Activated T-cell treated with anti-CD3 and anti-CD28 coated beads for 1 hour (primary cell): ENCODE results near the gene TRPV5.

Source experiments
- DNase-seq: peaks from one replicate; pipeline ENCODE4 v3.0.0-alpha.2; 2020; ENCODE audit warnings: low read depth

The TRPV5 gene

DNA sequence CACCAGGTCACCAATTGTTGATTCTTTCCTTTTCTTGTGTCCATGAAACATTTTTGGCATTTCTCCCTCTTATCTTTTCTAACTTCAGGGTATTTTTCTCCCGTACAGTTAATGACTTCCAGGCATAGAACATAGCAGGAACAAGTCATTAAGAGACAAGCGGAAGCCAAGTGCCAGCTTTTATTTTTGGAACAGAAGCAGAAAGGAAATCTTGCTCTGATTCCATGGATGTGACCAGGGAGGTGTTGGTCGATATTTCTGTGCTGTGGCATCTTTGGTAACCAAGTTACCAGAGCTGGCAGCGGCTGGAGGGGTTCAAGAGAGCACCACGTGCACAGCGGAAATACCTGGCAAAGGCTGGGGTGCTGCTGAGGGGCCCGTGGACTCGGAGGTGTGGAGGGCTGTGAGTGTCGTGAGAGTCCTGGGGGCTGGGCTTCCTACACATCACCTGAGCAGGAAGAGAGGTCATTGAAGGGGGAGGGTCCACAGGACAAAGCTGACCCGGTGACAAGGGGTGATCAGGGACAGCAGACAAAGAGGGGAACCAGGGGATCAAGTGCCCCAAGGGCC lies 7.5 kb upstream of the TRPV5 start:
- DNase-seq, result no peak

DNA sequence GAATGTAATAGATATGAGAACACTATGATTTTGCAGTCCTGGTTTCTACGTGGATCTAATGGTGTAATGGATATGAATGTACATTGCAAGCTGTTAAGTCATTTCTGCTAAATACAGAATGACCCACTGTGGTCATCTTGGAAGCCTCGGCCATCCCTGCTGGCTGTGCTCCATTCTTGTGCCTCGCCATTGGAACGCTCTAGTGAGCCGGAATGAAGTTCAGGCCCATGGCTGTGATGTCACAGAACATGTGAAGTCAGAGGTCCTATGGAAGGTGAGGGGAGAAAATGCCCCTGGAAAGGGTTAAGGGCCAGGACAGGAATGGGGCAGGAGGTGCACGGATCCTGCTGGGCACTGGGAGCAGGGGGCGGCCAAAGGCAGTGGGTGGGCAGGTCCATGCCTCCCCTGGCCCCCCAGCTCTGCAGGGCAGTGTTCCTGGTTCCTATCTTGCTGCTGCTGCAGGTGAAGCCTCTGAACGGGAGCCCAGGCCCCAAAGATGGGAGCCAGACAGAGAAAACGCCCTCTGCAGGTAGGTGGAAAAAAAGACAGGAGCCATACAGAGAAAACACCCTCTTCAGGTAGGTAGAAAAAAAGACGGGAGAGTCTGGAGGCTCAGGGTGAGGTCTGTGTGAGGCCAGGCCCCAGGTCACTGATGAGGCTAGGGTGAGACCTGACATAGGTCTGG lies 5.8 kb upstream of the TRPV5 start, which contains the start of gene LLCFC1:
TSS of gene LLCFC1 (plus strand) at position 259 of the 685 bp plus-strand sequence. CDS start at position 397, 138 bp downstream.
- DNase-seq, result no peak

DNA sequence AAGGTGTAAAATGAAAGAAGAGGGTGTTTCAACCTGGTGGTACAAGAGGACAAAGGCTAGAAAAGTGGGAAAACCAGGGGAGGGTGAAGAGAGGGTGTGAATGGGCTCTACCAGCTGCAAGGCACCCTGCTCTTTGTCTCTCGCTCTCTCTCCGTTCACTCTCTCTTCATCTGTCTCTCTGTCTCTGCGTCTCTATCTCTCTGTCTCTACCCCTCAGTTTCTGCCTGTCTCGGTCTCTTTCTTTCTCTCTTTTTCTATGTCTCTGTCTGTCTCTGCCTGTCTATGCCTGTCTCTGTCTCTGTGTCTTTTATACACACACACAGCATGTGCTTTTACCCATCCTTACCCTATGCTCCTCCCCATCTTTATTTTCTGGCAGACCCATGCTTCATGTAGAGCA lies 5.1 kb upstream of the TRPV5 start:
- no peak for DNase-seq

DNA sequence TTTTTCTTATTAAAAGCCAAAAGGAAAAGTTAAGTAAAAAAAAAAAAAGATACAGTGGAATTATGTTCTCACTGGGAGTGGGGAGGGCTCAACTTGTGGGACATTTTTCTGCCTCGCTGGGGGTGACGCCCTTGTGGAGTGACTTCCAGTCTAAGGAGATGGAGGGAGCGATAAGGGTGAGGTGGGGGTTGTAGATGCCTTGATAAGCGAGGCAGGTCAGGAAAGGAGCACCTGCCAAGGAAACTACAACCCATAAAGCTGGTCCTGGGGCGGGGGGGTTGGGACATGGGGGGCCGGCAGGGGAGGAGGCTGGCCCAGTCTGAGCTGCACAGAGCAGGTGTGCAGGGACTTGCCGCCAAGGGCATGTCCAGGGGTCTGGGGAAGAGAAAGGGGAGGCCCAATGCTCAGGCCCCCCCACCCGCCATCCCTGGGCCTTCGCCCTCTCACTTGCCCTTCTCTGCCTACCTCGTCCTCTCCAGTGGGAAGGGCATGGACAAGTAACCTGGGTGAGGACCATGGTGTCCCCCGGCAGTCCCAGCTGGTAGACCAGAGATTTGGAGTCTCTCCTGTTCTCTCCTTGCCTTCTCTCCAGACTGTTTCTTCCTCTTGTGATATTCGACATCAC lies 2.5 kb upstream of the TRPV5 start:
- no peak for DNase-seq

DNA sequence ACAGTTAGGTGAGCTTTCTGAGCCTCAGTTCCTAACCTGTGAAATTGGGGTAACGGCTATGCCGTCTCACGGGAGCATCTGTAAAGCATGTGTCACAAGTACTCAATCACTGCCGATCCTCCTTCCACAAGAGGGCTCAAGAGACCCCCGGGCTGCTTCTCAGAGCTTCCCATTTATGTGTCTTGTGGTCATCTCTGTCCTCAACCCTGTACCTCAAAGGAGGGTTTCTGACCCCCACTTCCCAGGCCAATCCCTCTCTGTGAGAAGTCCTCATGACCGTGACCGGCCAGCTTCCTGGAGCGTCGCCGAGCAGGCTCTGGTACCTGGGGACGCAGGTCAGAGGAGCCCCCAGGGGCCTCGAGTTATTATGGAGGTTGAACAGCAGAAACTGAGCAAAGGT lies 510 bp upstream of the TRPV5 start:
- DNase-seq, result no peak

DNA sequence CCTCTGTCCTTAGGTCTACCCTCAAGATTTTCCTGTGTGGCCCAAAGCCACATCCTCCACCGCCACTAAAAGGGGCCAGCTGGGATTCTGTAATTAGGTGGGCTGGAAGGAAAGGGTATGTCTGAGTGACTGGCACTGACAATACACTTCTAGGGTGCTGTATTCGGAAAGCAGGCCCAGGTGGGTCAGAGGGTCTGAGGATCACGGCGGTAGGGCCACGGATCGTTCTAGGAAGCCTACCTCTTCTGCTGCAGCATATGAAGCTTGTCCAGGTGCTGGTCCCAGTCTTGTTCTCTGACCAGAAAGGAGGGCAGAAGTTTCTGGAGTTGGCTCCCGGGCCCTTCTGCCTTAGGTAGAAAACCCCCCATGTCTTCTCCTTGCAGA lies 462 bp downstream of the TRPV5 start:
- DNase-seq, result no peak

DNA sequence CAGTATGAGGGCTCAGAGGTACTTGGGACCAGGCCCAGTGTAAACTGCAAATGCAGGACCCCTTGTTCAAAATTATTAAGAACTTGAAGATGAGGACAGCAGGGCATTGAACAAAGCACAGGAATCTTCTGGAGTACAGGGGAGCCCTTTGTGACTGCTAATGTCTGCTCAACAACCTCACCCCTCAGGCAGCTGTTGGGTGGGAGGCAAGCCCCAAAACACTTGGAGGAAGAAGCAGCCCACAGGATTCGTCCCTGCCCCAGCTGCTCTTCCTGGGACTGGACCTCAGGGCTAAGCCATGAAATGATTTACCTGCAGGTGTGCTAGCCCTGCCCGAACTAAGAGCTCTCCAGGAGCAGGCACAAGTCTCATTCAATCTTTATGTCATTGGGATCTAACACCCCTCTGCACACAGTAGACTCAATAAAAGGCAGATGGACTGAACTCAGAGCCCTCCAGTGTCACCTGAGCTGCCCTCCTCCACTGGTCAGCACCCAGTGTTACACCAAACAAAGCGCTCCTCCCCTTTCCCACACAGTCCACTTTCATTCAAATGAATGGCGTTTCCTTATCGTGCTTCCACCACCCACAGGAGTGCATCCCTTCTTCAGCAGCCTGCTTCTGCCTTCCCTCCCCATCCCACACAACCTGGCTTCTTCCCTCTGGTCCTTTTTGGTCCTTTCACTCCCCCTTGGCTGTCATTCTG lies 1.0 kb downstream of the TRPV5 start:
- DNase-seq, result no peak

DNA sequence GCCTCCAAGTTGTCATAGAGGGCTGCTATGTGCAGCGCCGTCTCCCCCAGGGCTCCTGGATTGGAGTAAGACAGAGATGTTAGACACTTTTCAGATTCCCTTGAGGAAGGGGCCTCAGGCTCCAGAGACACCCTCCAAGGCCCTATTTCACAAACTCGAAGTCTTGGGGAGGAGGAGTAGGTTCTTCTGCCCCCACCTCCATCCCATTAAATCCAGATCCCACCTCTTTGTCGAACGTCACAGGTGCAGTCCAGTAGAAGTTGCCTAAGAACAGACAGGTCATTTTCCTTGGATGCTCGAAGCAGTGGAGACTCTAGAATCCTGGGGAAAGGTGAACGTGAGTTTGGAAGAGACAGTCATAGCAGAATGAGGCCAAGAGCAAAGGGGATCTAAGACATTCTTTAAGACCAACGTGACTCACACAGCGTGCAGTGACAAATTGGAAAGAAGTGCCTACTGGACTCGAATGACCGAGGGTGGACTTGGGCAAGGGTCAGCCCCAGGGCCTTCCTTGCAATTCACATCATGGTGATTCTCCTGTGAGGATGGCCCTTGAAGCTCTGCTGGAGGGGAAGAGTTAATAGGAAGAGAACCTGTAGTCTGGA lies 3.3 kb downstream of the TRPV5 start:
- no peak for DNase-seq

DNA sequence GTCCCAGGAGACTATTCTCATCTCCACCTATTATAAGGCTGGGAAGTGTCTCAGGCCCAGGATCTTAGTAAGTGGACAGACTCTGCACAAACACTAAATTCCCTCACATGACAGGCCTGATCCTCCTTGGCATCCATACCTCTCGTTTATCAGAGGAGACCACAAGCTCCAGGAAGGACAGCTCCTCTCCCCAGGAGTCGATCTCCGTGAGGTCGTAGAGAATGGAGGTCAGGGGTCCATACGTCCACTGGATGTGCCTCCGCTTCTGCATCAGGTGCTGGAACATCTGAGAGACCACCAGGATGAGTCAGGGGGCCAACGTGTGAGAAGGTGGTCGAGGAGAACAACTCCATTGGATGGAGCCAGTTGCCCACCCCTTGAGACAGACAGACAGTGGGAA lies 5.6 kb downstream of the TRPV5 start:
- DNase-seq, result no peak

DNA sequence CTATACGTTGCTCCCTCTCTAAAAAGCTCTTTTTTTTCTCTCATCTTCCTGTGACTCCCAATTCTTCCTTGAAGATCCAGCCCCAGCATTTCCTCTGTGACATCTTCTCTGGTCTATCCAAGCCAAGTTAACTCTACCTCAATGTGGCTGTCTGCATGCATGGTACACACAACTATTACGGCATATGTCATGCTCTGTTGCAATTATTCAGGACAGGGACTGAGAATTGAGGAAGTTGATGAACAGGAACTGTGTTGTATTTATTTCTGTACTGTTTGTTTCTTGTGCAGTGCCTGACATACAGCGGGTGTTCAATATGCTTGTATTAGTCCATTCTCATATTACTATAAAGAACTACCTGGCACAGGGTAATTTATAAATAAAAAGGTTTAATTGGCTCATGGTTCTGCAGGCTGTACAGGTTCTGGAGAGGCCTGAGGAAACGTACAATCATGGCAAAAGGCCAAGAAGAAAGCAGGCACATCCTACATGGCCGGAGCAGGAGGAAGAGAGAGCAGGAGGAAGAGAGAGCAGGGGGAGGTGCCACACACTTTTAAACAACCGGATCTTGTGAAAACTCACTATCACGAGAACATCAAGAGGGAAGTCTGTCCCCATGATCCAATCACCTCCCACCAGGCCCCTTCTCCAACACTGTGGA lies 6.3 kb downstream of the TRPV5 start:
- DNase-seq, result no peak

DNA sequence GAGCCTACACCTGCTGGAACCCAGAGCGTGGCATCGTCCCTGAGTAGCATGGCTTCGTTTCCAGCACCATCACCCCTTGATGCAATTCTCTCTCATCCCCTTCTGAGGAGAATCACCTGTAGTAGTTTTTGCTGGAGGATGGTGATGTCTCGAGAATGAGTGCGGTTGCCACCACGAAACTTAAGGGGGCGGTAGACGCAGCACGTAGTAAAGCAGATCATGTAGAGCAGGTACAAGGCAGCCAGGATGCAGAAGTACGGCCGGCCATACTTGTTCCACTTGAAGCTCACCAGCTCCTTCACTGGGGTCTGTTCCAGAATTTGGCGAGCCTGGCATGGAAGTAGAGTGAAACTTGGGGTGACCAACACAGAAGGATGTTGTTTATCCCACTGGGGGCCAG lies 8.1 kb downstream of the TRPV5 start:
- DNase-seq, result no peak

DNA sequence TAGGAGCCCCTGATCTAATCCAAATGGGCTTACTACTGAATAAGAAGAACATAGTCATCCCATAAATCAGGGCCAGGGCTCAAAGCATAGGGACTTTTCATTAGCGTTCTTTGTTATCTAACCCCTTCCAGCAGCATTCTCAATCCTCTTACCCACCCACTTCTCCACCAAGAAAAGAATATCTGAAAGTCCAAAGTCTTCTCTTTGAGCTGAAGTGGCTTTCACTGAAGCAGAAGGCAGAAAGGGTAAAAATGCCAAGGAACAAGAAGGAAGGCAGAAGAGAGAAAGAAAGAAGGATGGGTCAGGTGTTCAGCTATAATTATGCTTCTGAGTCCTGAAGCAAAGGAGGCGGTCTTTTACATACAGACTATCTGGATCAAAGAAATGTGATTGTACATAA lies 10.2 kb downstream of the TRPV5 start:
- DNase-seq, result no peak

DNA sequence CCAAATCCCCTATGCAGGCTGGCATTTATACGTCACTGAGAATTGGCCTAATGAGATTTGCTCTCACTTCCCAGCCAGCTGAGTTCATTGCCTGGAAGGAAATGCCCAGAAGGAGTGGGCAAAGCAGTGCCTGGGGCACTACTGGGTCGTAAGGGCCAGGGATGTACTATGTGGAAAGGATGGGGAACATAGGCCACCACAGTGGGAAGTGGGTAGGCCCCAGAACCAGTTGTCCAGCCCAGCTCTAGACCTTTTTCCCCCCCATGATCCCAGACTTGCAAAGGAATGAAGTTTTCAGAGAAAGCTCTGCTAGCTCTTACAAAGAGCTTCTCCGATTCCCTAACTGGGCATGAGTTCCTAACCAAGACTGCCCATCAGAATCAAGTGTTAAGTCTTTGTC lies 13.9 kb downstream of the TRPV5 start:
- DNase-seq, result no peak

DNA sequence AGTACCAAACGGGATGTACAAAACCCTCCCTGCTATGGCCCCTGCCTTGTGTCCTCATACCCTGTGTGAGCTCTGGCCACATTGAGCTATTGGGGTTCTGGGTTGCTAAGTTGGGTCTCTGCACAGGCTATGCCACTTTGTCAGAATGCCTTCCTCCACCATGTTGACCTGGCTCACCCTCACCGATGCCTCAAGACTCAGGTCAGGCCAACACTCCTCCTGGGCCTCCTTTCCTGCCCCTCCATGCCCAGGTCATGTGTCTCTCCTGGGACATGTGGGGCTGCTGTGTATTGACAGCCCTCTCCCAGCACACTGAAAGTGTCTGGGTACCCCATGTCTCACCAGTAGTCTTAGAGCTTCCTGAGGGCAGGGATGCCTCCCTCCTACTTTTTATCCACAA lies 14.6 kb downstream of the TRPV5 start:
- DNase-seq, result no peak

DNA sequence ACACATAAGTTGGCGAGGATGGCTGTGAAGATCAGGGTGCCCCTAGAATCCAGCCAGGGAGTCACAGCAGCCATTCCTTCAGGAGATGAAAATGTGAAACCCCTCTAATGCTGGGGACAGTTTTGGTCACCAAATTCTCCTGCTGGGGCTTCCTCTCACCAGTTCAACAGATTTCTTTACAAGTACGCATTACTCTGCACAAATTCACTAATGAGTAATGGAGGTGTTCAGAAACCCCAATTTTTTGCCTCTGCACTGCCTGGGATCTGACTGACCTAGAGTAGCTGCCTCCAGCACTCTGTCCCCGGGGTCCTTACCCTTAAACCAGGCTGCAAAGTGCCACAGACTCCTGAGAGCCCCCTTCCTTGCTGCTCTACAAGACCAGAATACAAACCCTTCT lies 16.1 kb downstream of the TRPV5 start:
- no peak for DNase-seq

DNA sequence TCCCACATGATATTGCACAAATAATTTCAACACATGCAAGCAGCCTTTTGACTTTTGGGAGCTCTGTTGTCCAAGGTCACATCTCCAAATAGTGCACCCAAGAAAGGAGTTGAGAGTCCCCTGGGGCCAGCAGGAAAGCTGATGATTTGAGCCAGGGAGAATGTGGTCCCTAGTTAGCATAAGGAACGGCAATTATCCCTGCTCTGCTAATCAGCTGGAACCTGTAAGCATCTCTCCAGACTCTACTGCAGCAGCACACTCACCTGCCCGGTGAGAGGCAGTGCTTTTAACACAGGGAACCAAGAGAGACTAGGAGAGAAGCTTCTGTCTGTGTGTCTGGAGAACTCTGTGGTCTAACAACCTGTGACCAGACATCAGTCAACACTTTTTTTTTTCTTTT lies 17.0 kb downstream of the TRPV5 start:
- DNase-seq, result no peak

DNA sequence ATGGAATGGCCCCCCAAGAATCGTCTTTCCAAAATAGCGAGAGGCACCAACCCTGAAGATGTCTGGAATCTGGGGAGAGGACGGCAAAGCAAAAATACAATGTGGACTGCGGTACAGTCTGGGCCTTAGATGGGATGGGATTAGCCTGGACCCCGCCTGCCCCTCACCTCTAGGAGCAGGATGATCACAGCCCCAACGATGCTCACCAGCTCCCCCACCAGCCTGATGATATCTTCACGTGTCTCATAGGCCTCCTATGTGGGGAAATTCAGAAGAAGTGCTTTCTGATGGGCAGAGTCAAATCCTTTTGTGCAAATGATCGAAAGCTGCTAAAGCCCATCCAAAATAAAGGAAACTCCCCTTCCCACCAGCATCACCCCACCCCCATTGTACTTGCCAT lies 18.2 kb downstream of the TRPV5 start:
- no peak for DNase-seq

DNA sequence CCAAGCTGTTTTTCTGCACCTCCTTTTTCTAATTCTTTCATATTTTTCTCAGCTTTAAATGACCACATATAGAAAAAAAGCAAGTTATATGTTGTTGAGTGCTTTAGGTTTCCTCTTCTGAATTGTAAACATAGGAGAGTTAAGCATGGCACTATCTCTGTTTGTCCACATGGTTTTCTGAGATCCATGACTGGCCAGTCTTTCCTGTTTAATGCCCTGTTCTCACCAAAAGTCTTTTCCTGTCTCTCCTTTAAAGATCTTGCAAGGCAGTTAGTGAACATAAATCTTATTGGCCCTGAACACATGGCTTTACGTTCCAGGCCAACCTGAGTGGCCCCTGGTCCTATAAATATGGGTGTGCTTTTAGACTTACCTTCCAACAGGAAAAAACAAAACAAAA lies 19.4 kb downstream of the TRPV5 start:
- no peak for DNase-seq

DNA sequence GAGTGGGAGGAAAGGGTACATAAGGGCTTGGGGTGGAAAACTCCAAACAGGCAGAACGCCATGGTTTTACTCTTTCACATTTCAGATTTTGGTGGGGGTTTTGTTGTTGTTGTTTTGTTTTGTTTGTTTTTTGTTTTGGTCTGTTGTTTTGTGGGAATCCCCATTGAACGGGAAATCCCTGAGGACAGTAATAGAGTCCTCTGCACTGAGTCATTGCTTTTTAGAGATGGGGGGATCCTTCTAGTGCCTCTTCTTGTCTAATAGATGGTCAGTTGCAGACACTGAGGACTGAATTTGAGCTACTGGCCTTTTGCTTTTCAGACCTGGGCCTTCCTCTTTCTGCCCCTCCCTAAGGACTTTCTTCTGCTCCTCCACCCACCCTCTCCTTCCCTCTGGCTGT lies 20.0 kb downstream of the TRPV5 start:
- no peak for DNase-seq

DNA sequence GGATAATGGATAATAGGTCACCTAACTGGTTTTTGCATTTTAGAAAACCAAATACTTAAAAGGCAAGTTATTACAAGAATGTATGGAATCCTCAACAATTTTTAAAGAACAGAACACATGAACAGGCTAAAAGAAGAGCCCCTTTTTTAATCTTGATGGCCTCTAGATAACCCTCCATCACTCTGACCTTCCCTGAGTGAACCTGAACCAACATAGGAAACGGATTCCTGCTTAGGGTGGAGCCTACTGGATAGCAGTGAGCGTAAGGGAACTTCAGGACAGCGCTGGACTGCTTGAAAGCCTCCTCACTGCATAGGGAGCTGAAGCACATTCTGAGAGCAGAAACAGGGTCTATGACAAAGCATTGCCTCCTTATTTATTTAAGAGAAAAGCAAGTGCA lies 20.5 kb downstream of the TRPV5 start:
- DNase-seq, result no peak

DNA sequence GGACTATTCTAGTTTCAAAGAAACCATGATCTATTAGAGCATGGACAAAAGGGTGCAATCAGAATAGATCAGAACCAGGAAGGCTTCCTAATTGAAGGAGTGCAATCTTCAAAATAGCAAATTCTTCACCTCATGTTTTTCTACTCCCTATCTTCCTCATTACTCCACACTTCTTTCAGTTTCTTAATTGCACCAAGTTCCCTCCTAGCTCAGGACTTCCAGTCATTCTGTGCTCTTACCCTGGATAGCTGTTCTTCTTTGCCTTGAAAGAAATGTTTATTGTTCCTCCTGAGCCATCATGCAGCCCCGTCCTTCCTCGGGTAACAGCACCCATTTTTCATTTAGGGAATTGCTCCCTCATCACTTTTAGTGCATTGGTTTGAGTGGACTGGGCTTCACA lies 23.1 kb downstream of the TRPV5 start:
- no peak for DNase-seq

DNA sequence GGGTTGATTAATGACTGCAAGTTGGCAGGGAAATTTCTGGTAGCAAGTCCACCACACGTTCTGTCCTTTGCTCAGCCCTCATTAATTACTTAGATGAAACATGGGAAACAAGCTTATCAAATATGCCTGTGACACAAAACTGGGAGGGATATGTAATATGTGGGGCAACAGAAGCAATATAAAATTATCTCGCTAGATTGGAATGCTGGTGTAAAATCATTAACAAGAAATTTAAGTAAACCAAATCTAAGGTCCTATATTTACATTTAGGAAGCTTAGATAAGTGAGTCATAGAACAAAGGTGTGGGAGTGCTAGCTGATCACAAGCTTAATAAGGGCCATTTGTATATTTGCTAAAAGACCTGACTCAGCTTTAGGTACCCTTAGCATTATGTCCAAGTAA lies 23.5 kb downstream of the TRPV5 start:
- no peak for DNase-seq
